ENCODE measurements around the gene CPS1.

Gene CPS1

DNA sequence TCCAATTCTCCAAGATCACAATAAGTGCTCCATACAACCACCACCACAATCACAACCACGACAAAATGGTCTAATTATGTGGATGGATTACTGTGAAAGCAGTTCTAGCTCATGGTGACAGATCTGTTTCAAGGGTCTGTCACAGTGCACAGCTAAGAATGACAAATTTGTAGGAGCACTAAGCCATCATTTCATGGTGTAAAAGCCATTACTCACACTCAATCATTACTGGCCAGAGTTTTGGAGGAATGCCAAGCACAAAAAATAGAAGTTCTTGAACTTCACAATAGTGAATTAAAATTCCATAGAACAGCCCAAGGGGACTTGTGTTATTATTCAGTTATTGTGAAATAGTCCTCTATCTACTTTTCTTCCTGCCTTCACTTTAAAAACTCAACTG is 2.3 kb downstream of the CPS1 start:
- no peaks in the 10 kb centered on the region for H3K79me1 ChIP-seq (ENCODE audit: low read length)
- no peak overlapping the region for H3K9ac ChIP-seq (ENCODE audit: low read length)
- no peak overlapping the region for H2BK15ac ChIP-seq (replicated peaks; ENCODE audit: low read depth)
- no peak overlapping the region for H2BK5ac ChIP-seq (ENCODE audit: low read length)
- H3K23ac ChIP-seq (ENCODE audit: low read length): no peak overlapping the region
- H3K4me1 ChIP-seq (ENCODE audit: control insufficient read depth, low read depth, low read length): no peaks in the 10 kb centered on the region
- H3K4me3 ChIP-seq (ENCODE audit: low read length): no peak overlapping the region
- no peak overlapping the region for H3K4ac ChIP-seq (ENCODE audit: low read depth, low read length)
- H3K27ac ChIP-seq (ENCODE audit: low read depth, low read length): no peak overlapping the region
- H3K18ac ChIP-seq (ENCODE audit: low read length): no peak overlapping the region
- H3K79me2 ChIP-seq (ENCODE audit: control insufficient read depth, insufficient read depth, low read length): no peaks in the 10 kb centered on the region
- H3K4me2 ChIP-seq (ENCODE audit: low read length): no peak overlapping the region
- no peak overlapping the region for H3K56ac ChIP-seq (ENCODE audit: low read length)
- WGBS (ENCODE audit: extremely low coverage, insufficient coverage, low lambda C conversion rate): no CpG with 5 or more reads among the region's 1 CpG
- no peak for DNase-seq
- H2AK5ac ChIP-seq (ENCODE audit: low read length): no peak overlapping the region
- no peak overlapping the region for H2BK120ac ChIP-seq (ENCODE audit: low read depth, low read length)
- H4K5ac ChIP-seq (ENCODE audit: low read length): no peak overlapping the region
- no peak overlapping the region for H4K8ac ChIP-seq (ENCODE audit: low read depth, low read length)
- no peaks in the 10 kb centered on the region for H3K36me3 ChIP-seq (ENCODE audit: control insufficient read depth, insufficient read depth, low read length)
- H3K27me3 ChIP-seq (ENCODE audit: insufficient read depth, low read length, poor library complexity): no peaks in the 10 kb centered on the region

DNA sequence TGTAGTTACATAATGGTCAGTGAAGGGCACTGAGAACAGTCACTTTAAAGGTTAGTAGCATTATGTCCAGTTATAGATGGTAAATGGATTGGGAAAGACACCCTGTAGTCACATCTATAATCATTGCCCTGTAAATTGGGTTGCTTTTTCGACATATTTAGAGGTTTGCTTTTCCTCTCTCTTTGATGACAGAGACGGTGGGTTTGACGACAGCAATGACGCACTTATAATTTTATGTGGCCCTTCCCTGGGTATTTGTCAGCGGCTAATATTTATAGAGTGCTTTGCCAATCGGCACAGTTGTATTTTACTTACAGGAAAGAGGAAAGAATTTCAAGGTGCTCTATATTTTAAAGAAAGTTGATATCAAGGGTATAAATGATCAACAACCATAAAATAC is 2.8 kb downstream of the CPS1 start:
- no peak overlapping the region for H3K23ac ChIP-seq (ENCODE audit: low read length)
- H3K18ac ChIP-seq (ENCODE audit: low read length): no peak overlapping the region
- H2BK120ac ChIP-seq (ENCODE audit: low read depth, low read length): no peak overlapping the region
- no CpG with 5 or more reads among the region's 6 CpGs for WGBS (ENCODE audit: extremely low coverage, insufficient coverage, low lambda C conversion rate)
- H3K27ac ChIP-seq (ENCODE audit: low read depth, low read length): no peak overlapping the region
- no peak overlapping the region for H2BK5ac ChIP-seq (ENCODE audit: low read length)
- no peak overlapping the region for H4K5ac ChIP-seq (ENCODE audit: low read length)
- no peak overlapping the region for H2BK15ac ChIP-seq (replicated peaks; ENCODE audit: low read depth)
- H4K8ac ChIP-seq (ENCODE audit: low read depth, low read length): no peak overlapping the region
- no peak overlapping the region for H3K4ac ChIP-seq (ENCODE audit: low read depth, low read length)
- H3K27me3 ChIP-seq (ENCODE audit: insufficient read depth, low read length, poor library complexity): no peaks in the 10 kb centered on the region
- no peak overlapping the region for H3K4me2 ChIP-seq (ENCODE audit: low read length)
- H3K4me3 ChIP-seq (ENCODE audit: low read length): no peak overlapping the region
- H3K56ac ChIP-seq (ENCODE audit: low read length): no peak overlapping the region
- no peak overlapping the region for H3K9ac ChIP-seq (ENCODE audit: low read length)
- H2AK5ac ChIP-seq (ENCODE audit: low read length): no peak overlapping the region
- no peaks in the 10 kb centered on the region for H3K4me1 ChIP-seq (ENCODE audit: control insufficient read depth, low read depth, low read length)
- no peaks in the 10 kb centered on the region for H3K79me2 ChIP-seq (ENCODE audit: control insufficient read depth, insufficient read depth, low read length)
- H3K79me1 ChIP-seq (ENCODE audit: low read length): no peaks in the 10 kb centered on the region
- DNase-seq: no peak
- H3K36me3 ChIP-seq (ENCODE audit: control insufficient read depth, insufficient read depth, low read length): no peaks in the 10 kb centered on the region

DNA sequence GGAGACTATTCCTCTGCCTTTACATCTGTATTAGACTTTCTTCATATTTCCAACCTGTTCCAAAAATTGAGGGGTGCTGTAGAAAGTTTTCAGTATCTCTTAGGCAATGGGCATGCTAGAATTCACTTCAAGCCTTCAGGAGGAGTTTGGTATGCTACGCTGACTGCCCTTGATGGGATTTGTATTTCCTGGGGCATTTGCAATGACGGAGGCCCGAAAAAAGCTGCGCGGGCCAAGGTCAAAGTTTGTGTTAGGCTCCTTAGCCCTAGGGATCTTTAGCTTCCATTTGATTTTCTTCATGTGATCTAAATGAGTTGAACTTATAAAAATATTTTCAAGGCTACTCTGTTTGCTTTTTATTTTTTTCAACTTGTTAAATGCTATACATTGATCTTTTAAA is 5.1 kb downstream of the CPS1 start:
- Histone ChIP-seq H3K27me3 (ENCODE audit: insufficient read depth, low read length, poor library complexity) (no peaks in the 10 kb centered on the region), H2BK120ac (ENCODE audit: low read depth, low read length) (no peak overlapping the region), H3K23ac (ENCODE audit: low read length) (no peak overlapping the region), H3K9ac (ENCODE audit: low read length) (no peak overlapping the region), H3K79me2 (ENCODE audit: control insufficient read depth, insufficient read depth, low read length) (no peaks in the 10 kb centered on the region), H3K18ac (ENCODE audit: low read length) (no peak overlapping the region), H2BK5ac (ENCODE audit: low read length) (no peak overlapping the region), H4K8ac (ENCODE audit: low read depth, low read length) (no peak overlapping the region), H2BK15ac (replicated peaks; ENCODE audit: low read depth) (no peak overlapping the region), H4K5ac (ENCODE audit: low read length) (no peak overlapping the region), H3K4ac (ENCODE audit: low read depth, low read length) (no peak overlapping the region), H2AK5ac (ENCODE audit: low read length) (no peak overlapping the region), H3K4me3 (ENCODE audit: low read length) (no peak overlapping the region), H3K4me1 (ENCODE audit: control insufficient read depth, low read depth, low read length) (no peaks in the 10 kb centered on the region), H3K79me1 (ENCODE audit: low read length) (no peaks in the 10 kb centered on the region), H3K27ac (ENCODE audit: low read depth, low read length) (no peak overlapping the region), H3K36me3 (ENCODE audit: control insufficient read depth, insufficient read depth, low read length) (no peaks in the 10 kb centered on the region), H3K4me2 (ENCODE audit: low read length) (no peak overlapping the region), H3K56ac (ENCODE audit: low read length) (no peak overlapping the region)
- WGBS (ENCODE audit: extremely low coverage, insufficient coverage, low lambda C conversion rate): no CpG with 5 or more reads among the region's 5 CpGs
- DNase-seq: no peak

DNA sequence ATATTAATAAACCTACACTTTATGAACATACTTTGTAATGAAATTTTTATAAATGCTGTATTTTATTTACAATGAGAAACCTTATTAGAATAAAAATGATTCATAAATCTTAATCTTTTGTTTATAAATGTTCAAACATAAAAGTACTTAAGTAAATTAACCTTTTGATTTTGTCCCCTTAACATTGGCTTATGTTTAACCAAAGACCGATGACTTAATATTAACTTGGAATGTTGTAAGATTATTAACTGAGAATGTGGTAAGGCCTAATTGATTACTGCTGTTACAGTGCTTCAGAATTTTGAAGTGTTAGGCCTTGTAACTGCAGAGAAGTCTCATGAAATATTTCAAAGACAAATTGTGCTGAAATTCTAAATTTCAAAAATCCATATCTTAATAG is 5.7 kb downstream of the CPS1 start:
- no CpG with 5 or more reads among the region's 1 CpG for WGBS (ENCODE audit: extremely low coverage, insufficient coverage, low lambda C conversion rate)
- no peaks in the 10 kb centered on the region for H3K79me1 ChIP-seq (ENCODE audit: low read length)
- no peak overlapping the region for H3K56ac ChIP-seq (ENCODE audit: low read length)

DNA sequence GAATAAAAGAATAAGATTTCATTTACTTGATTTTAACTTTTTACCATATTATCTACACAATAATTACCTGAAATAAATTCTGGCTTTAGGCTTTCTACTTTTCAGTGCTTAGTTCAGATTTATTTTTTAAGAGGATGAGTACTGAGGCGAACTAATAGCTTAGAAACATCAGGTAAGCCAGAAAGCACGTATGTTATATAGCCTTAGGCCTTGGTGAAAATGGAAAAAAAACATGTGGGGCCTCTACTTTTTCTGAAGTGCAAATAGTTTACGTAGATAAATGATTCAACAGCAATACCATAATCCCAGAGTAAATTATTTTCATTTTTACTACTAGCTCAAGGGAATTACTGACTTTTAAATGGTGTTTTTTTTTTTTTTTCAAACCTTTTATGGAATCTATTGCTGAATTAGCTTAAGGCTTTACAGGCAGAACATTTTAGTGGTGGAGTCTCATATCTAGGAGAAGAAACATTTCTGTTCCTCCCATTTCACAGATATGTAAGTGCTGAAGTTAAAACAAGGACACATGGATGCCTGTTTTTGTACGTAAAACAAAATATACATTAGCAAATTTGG is 6.2 kb downstream of the CPS1 start:
- no peaks in the 10 kb centered on the region for H3K79me2 ChIP-seq (ENCODE audit: control insufficient read depth, insufficient read depth, low read length)
- H3K4ac ChIP-seq (ENCODE audit: low read depth, low read length): no peak overlapping the region
- H4K5ac ChIP-seq (ENCODE audit: low read length): no peak overlapping the region
- no peak overlapping the region for H3K9ac ChIP-seq (ENCODE audit: low read length)
- H3K27ac ChIP-seq (ENCODE audit: low read depth, low read length): no peak overlapping the region
- H4K8ac ChIP-seq (ENCODE audit: low read depth, low read length): no peak overlapping the region
- no peak overlapping the region for H3K23ac ChIP-seq (ENCODE audit: low read length)
- no peak overlapping the region for H2AK5ac ChIP-seq (ENCODE audit: low read length)
- H2BK120ac ChIP-seq (ENCODE audit: low read depth, low read length): no peak overlapping the region
- H3K79me1 ChIP-seq (ENCODE audit: low read length): no peaks in the 10 kb centered on the region
- no peaks in the 10 kb centered on the region for H3K27me3 ChIP-seq (ENCODE audit: insufficient read depth, low read length, poor library complexity)
- no peak overlapping the region for H3K4me3 ChIP-seq (ENCODE audit: low read length)
- H3K56ac ChIP-seq (ENCODE audit: low read length): no peak overlapping the region
- H2BK15ac ChIP-seq (replicated peaks; ENCODE audit: low read depth): no peak overlapping the region
- no peak overlapping the region for H3K4me2 ChIP-seq (ENCODE audit: low read length)
- H3K18ac ChIP-seq (ENCODE audit: low read length): no peak overlapping the region
- no peaks in the 10 kb centered on the region for H3K36me3 ChIP-seq (ENCODE audit: control insufficient read depth, insufficient read depth, low read length)
- H3K4me1 ChIP-seq (ENCODE audit: control insufficient read depth, low read depth, low read length): no peaks in the 10 kb centered on the region
- WGBS (ENCODE audit: extremely low coverage, insufficient coverage, low lambda C conversion rate): no CpG with 5 or more reads among the region's 4 CpGs
- H2BK5ac ChIP-seq (ENCODE audit: low read length): no peak overlapping the region
- DNase-seq: no peak

More for the DNA sequence above, 5.7 kb downstream of the CPS1 start:
- H3K4me1 ChIP-seq (ENCODE audit: control insufficient read depth, low read depth, low read length): no peaks in the 10 kb centered on the region
- no peaks in the 10 kb centered on the region for H3K36me3 ChIP-seq (ENCODE audit: control insufficient read depth, insufficient read depth, low read length)
- H3K27ac ChIP-seq (ENCODE audit: low read depth, low read length): no peak overlapping the region
- no peak overlapping the region for H4K5ac ChIP-seq (ENCODE audit: low read length)
- H2AK5ac ChIP-seq (ENCODE audit: low read length): no peak overlapping the region
- H3K9ac ChIP-seq (ENCODE audit: low read length): no peak overlapping the region
- H2BK120ac ChIP-seq (ENCODE audit: low read depth, low read length): no peak overlapping the region
- H3K4me3 ChIP-seq (ENCODE audit: low read length): no peak overlapping the region
- no peak overlapping the region for H4K8ac ChIP-seq (ENCODE audit: low read depth, low read length)
- H2BK5ac ChIP-seq (ENCODE audit: low read length): no peak overlapping the region
- no peaks in the 10 kb centered on the region for H3K79me2 ChIP-seq (ENCODE audit: control insufficient read depth, insufficient read depth, low read length)
- H3K27me3 ChIP-seq (ENCODE audit: insufficient read depth, low read length, poor library complexity): no peaks in the 10 kb centered on the region
- no peak overlapping the region for H2BK15ac ChIP-seq (replicated peaks; ENCODE audit: low read depth)
- DNase-seq: no peak
- no peak overlapping the region for H3K23ac ChIP-seq (ENCODE audit: low read length)
- no peak overlapping the region for H3K4me2 ChIP-seq (ENCODE audit: low read length)
- no peak overlapping the region for H3K18ac ChIP-seq (ENCODE audit: low read length)
- H3K4ac ChIP-seq (ENCODE audit: low read depth, low read length): no peak overlapping the region

DNA sequence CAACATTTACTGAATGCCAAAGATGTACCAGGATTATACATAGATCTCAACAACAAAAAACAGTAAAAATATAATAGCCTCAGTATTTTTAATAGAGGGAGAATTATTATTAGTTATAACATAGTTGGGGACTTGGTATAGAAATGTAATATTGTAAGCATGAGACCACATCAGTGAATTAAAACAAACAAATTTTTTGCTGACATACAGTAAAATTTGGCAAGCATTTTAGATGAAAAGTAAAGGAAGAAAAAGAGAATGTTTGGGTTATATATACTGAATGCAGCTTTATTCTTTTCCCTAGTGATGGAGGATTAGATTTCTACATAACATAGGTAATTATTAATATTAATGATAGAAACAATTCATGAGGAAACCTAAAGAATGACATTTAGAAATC is 10.9 kb downstream of the CPS1 start:
- H2BK120ac ChIP-seq (ENCODE audit: low read depth, low read length): no peak overlapping the region
- no peak overlapping the region for H3K4me3 ChIP-seq (ENCODE audit: low read length)
- no peak overlapping the region for H2BK15ac ChIP-seq (replicated peaks; ENCODE audit: low read depth)
- no peak overlapping the region for H3K56ac ChIP-seq (ENCODE audit: low read length)
- H3K79me1 ChIP-seq (ENCODE audit: low read length): no peaks in the 10 kb centered on the region
- H3K36me3 ChIP-seq (ENCODE audit: control insufficient read depth, insufficient read depth, low read length): no peaks in the 10 kb centered on the region
- H3K79me2 ChIP-seq (ENCODE audit: control insufficient read depth, insufficient read depth, low read length): no peaks in the 10 kb centered on the region
- no peak overlapping the region for H3K27ac ChIP-seq (ENCODE audit: low read depth, low read length)
- no peak overlapping the region for H3K23ac ChIP-seq (ENCODE audit: low read length)
- no peak overlapping the region for H3K18ac ChIP-seq (ENCODE audit: low read length)
- no peak overlapping the region for H4K8ac ChIP-seq (ENCODE audit: low read depth, low read length)
- H2BK5ac ChIP-seq (ENCODE audit: low read length): no peak overlapping the region
- H3K4me2 ChIP-seq (ENCODE audit: low read length): no peak overlapping the region
- H2AK5ac ChIP-seq (ENCODE audit: low read length): no peak overlapping the region
- no peak for DNase-seq
- no peak overlapping the region for H3K9ac ChIP-seq (ENCODE audit: low read length)
- H3K4ac ChIP-seq (ENCODE audit: low read depth, low read length): no peak overlapping the region
- H3K27me3 ChIP-seq (ENCODE audit: insufficient read depth, low read length, poor library complexity): no peaks in the 10 kb centered on the region
- no peak overlapping the region for H4K5ac ChIP-seq (ENCODE audit: low read length)
- H3K4me1 ChIP-seq (ENCODE audit: control insufficient read depth, low read depth, low read length): peaks cover 6% of the 10 kb centered on the region
